HCT116 (cell line): ENCODE data around the gene UBE2E1. TPM values are rescaled to one million over a fixed set of nuclear protein-coding genes. Genes with fewer than 3 reads are reported as not detected.

ENCODE experiments used
- ATAC-seq: fragments of 200-7000 bp; cut with Tn5 transposase; 2 replicates; pipeline ENCODE4 v1.9.1; 2020; ENCODE audit warnings: mild to moderate bottlenecking, moderate library complexity
- BruUV-seq: library from RNA; stranded (reverse); fragments of 400-500 nt; replicated peaks from 2 replicates; lab custom pipeline; 2021; lab: Mats Ljungman, UMichigan
- CTCF ChIA-PET: fragments of 300-600 bp; sonication (Branson Sonifier 250); formaldehyde crosslinking; loops from one replicate; lab custom pipeline; 2021; ENCODE audit warnings: antibody characterized with exemption; lab: Charles Lee
- POLR2A ChIA-PET: fragments of 300-600, 350-600 bp; sonication (Branson Sonifier 250); formaldehyde crosslinking; loops from one replicate; lab custom pipeline; 2021; ENCODE audit warnings: antibody characterized with exemption; lab: Charles Lee
- RAD21 ChIA-PET, 2 experiments: fragments of 300-600 bp; sonication (Branson Sonifier 250); formaldehyde crosslinking; loops; one replicate each; lab custom pipeline; 2023; ENCODE audit warnings: low total read pairs in 2 of 2; ENCODE audit not compliant: uncharacterized antibody in 2 of 2, unreplicated experiment in 2 of 2, low non-redundant PET in 1 of 2; lab: Charles Lee
- DNase-seq: peaks from one replicate; pipeline ENCODE4 v3.0.0-alpha.2; 2010; ENCODE audit warnings: low read depth, low spot score
- H2AFZ ChIP-seq: fragments of 200-600 bp; shearing (Covaris generic), sonication (generic); 2 replicates; pipeline ENCODE4 v1.6.1; 2017; ENCODE audit warnings: low read depth, mixed run types, mixed read lengths, antibody characterized with exemption, low read length; ENCODE audit not compliant: poor library complexity, severe bottlenecking
- H3K27ac ChIP-seq: 2 replicates; pipeline ENCODE4 v1.5.1; 2012; ENCODE audit warnings: low read depth, low read length
- H3K27me3 ChIP-seq: fragments of 200-600 bp; sonication (generic); 2 replicates; pipeline ENCODE4 v1.6.1; 2016; ENCODE audit warnings: mixed run types, low read length, mixed read lengths; ENCODE audit not compliant: insufficient read depth
- H3K36me3 ChIP-seq, 2 experiments: fragments of 200-500 bp in 1 of 2; fragments of 200-600 bp in 1 of 2; sonication (Bioruptor generic) in 1 of 2; sonication (generic) in 1 of 2; 2 replicates each; pipeline versions ENCODE4 v1.5.1 to v1.6.1; 2014 to 2016; ENCODE audit warnings: low read length in 2 of 2, inconsistent platforms in 1 of 2, mixed read lengths in 1 of 2, mixed run types in 1 of 2; ENCODE audit not compliant: insufficient read depth in 2 of 2, control insufficient read depth in 1 of 2
- H3K4me1 ChIP-seq, 2 experiments: fragments of 200-600 bp in 1 of 2; sonication (generic) in 1 of 2; 2 replicates each; pipeline versions ENCODE4 v1.5.1 to v1.6.1; 2012 to 2017; ENCODE audit warnings: low read length in 2 of 2, inconsistent platforms in 1 of 2, mild to moderate bottlenecking in 1 of 2, mixed read lengths in 1 of 2, mixed run types in 1 of 2, moderate library complexity in 1 of 2; ENCODE audit not compliant: insufficient read depth in 2 of 2, control insufficient read depth in 1 of 2
- H3K4me2 ChIP-seq: fragments of 200-600 bp; sonication (generic); 2 replicates; pipeline ENCODE4 v1.6.1; 2017; ENCODE audit warnings: mixed run types, low read length, mixed read lengths
- H3K4me3 ChIP-seq, 2 experiments: fragments of 200-600 bp in 1 of 2; sonication (generic) in 1 of 2; replicated peaks in 1 of 2; 2 replicates each; pipeline ENCODE4 v1.5.1; 2011 to 2016; ENCODE audit warnings: low read length in 2 of 2, control low read depth in 1 of 2, low read depth in 1 of 2, mild to moderate bottlenecking in 1 of 2, mixed read lengths in 1 of 2, mixed run types in 1 of 2
- H3K79me2 ChIP-seq: fragments of 200-600 bp; sonication (generic); 2 replicates; pipeline ENCODE4 v1.6.1; 2017; ENCODE audit warnings: mild to moderate bottlenecking, mixed run types, low read length, moderate library complexity, mixed read lengths; ENCODE audit not compliant: insufficient read depth
- H3K9ac ChIP-seq: fragments of 200-600 bp; sonication (generic); 2 replicates; pipeline ENCODE4 v1.6.1; 2016; ENCODE audit warnings: low read length, mixed read lengths
- H3K9me2 ChIP-seq: fragments of 200-600 bp; sonication (generic), shearing (Covaris generic); 2 replicates; pipeline ENCODE4 v1.6.1; 2017; ENCODE audit warnings: mixed run types, mild to moderate bottlenecking, moderate library complexity; ENCODE audit not compliant: insufficient read depth
- H3K9me3 ChIP-seq, 2 experiments: fragments of 200-500 bp in 1 of 2; fragments of 200-600 bp in 1 of 2; sonication (Bioruptor generic) in 1 of 2; sonication (generic) in 1 of 2; 2 replicates each; pipeline ENCODE4 v1.6.1; 2014 to 2017; ENCODE audit warnings: low read length in 2 of 2, mixed read lengths in 2 of 2, inconsistent platforms in 1 of 2, low read depth in 1 of 2, mild to moderate bottlenecking in 1 of 2, mixed run types in 1 of 2, moderate library complexity in 1 of 2; ENCODE audit not compliant: control insufficient read depth in 1 of 2, insufficient read depth in 1 of 2
- H4K20me1 ChIP-seq: fragments of 200-600 bp; sonication (generic), shearing (Covaris generic); 2 replicates; pipeline ENCODE4 v1.6.1; 2017; ENCODE audit warnings: mixed run types, mild to moderate bottlenecking, moderate library complexity; ENCODE audit not compliant: insufficient read depth
- CBX3 ChIP-seq: IDR thresholded peaks from 2 replicates; pipeline ENCODE4 v1.6.1; 2012; ENCODE audit warnings: low read depth
- EGR1 ChIP-seq: IDR thresholded peaks from 2 replicates; pipeline ENCODE4 v1.6.1; 2012; ENCODE audit warnings: low read depth
- ELF1 ChIP-seq: IDR thresholded peaks from 2 replicates; pipeline ENCODE4 v1.6.1; 2012; ENCODE audit warnings: low read depth, borderline replicate concordance
- EZH2 ChIP-seq: fragments of 200-600 bp; sonication (generic); IDR thresholded peaks from 2 replicates; pipeline ENCODE4 v1.6.1; 2017; ENCODE audit warnings: antibody characterized with exemption, mixed run types
- FOSL1 ChIP-seq: IDR thresholded peaks from 2 replicates; pipeline ENCODE4 v1.6.1; 2012; ENCODE audit warnings: low read depth
- JUND ChIP-seq: IDR thresholded peaks from 2 replicates; pipeline ENCODE4 v1.6.1; 2012
- MAX ChIP-seq: IDR thresholded peaks from 2 replicates; pipeline ENCODE4 v1.6.1; 2012
- RAD21 ChIP-seq: IDR thresholded peaks from 2 replicates; pipeline ENCODE4 v1.6.1; 2012; ENCODE audit warnings: low read depth, mild to moderate bottlenecking
- SIN3A ChIP-seq: IDR thresholded peaks from 2 replicates; pipeline ENCODE4 v1.6.1; 2012; ENCODE audit warnings: low read depth
- SP1 ChIP-seq: IDR thresholded peaks from 2 replicates; pipeline ENCODE4 v1.6.1; 2012; ENCODE audit warnings: low read depth
- YY1 ChIP-seq: IDR thresholded peaks from 2 replicates; pipeline ENCODE4 v1.6.1; 2011; ENCODE audit warnings: low read length, low read depth, moderate library complexity, mild to moderate bottlenecking; ENCODE audit not compliant: insufficient replicate concordance; ENCODE audit errors: extremely low read depth
- ZFX ChIP-seq: fragments of 450-650 bp; IDR thresholded peaks from 2 replicates; pipeline ENCODE4 v1.6.1; 2017
- ZNF274 ChIP-seq: fragments of 200-500 bp; sonication (Bioruptor generic); IDR thresholded peaks from 2 replicates; pipeline ENCODE4 v1.6.1; 2014; ENCODE audit warnings: mild to moderate bottlenecking, low read depth, low read length, inconsistent platforms
- intact Hi-C: fragments of 100-400 bp; cut with micrococcal nuclease; formaldehyde crosslinking; loops from 2 replicates; pipeline ENCODE4 v1.10.0; 2022
- total RNA-seq: library from RNA; stranded (reverse); gene quantifications from one replicate; pipeline ENCODE4 v1.2.1, GENCODE V29; 2021; ENCODE audit not compliant: unreplicated experiment
- TF ChIP-seq, protein P1 (sequence below): IDR thresholded peaks from 2 replicates; pipeline ENCODE4 v1.6.1; 2012
- TF ChIP-seq, protein P2 (sequence below): IDR thresholded peaks from 2 replicates; pipeline ENCODE4 v1.6.1; 2012; ENCODE audit warnings: low read depth

The UBE2E1 gene
- total RNA-seq, 1 experiment from 2014 or later: 75.1 TPM

DNA sequence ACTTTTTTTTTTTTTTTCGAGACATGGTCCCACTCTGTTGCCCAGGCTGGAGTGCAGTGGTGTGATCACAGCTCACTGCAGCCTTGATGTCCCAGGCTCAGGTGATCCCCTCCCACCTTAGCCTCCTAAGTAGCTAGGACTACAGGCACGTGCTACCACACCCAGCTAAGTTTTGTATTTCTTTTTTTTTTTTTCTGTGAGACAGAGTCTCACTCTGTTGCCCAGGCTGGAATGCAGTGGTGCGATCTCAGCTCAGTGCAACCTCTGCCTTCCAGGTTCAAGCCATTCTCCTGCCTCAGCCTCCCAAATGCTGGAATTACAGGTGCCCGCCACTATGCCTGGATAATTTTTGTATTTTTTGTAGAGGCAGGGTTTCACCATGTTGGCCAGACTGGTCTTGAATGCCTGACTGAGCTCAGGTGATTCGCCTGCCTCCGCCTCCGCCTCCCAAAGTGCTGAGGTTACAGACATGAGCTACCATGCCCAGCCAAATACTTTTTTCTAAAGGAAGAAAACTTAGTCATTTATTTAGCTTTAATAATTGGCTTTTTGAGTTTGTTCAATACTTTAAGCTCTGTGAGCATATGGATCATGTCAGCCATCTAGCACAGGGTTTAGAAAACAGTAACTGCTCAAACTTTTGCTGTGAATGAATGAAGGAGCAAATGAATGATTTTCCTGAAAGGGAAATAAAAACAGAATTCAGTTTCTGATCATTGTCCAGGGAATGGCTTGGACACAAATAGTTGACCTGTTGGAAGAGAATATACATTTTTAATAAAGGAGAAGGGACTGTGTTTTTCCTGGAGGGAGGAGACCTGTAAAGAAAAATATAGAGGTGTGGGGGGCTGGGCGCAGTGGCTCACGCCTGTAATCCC is 26.0 kb downstream of the UBE2E1 start:
- no peak; the same call in 1 of the 2 replicates for ATAC-seq
- TF ChIP-seq MAX: no peak
- TF ChIP-seq EZH2: no peak
- no peak for TF ChIP-seq FOSL1
- no peak for TF ChIP-seq ELF1
- TF ChIP-seq RAD21: no peak
- TF ChIP-seq ZNF274: no peak
- Histone ChIP-seq H3K79me2 (peaks cover 51% of the 10 kb centered on the region), H3K4me2 (no peak overlapping the region), H2AFZ (no peak overlapping the region), H3K4me1 (peaks cover 0 to 9% of the 10 kb centered on the region in 2 experiments; a peak in 2 of 4 replicates), H3K36me3 (no peaks in the 10 kb centered on the region), H3K9me2 (no peaks in the 10 kb centered on the region), H3K9ac (no peak overlapping the region), H3K4me3 (no peak overlapping the region), H3K27me3 (no peaks in the 10 kb centered on the region), H3K9me3 (no peaks in the 10 kb centered on the region), H4K20me1 (no peaks in the 10 kb centered on the region; the same call in 1 of the 2 replicates), H3K27ac (no peak overlapping the region)
- ChIA-PET RAD21 (no interaction called here), CTCF (no interaction called here), POLR2A (interaction anchor here (0.5 to 1.0 kb wide), 3 partner anchors 66 to 1860 kb away, joined by 3 read pairs; partner anchors contain the start of genes NKIRAS1 and RPL15)
- DNase-seq: no peak
- no TSS peak for BruUV-seq
- intact Hi-C loops: no loop called here

- ChIA-PET CTCF (interaction anchor here (0.6 to 1.9 kb wide), 2 partner anchors 56 to 69 kb away, joined by 3 to 14 read pairs; no protein-coding TSS in a partner anchor), RAD21 (no interaction called here), POLR2A (no interaction called here)
- H3K4me2 ChIP-seq: no peak overlapping the region
- ATAC-seq: no peak
- no peak overlapping the region for H3K9ac ChIP-seq
- no peak overlapping the region for H3K4me3 ChIP-seq
- H3K9me3 ChIP-seq: no peaks in the 10 kb centered on the region
- no peak overlapping the region for H2AFZ ChIP-seq
- H3K27ac ChIP-seq: no peak overlapping the region
- no peak for DNase-seq
- no peaks in the 10 kb centered on the region for H3K9me2 ChIP-seq
- no TSS peak for BruUV-seq
- intact Hi-C loops: no loop called here
- H4K20me1 ChIP-seq: no peaks in the 10 kb centered on the region; the same call in 1 of the 2 replicates
- peaks cover 51% of the 10 kb centered on the region for H3K79me2 ChIP-seq
- H3K36me3 ChIP-seq: no peaks in the 10 kb centered on the region
- H3K4me1 ChIP-seq: peaks cover 0 to 9% of the 10 kb centered on the region in 2 experiments; a peak in 2 of 4 replicates
- no peaks in the 10 kb centered on the region for H3K27me3 ChIP-seq
- TF ChIP-seq ZNF274 (no peak), EZH2 (no peak), SIN3A (no peak), EGR1 (no peak), YY1 (no peak), JUND (no peak), ELF1 (no peak), CBX3 (no peak), ZFX (no peak), SP1 (no peak), MAX (no peak)
- TF ChIP-seq, protein P1, sequence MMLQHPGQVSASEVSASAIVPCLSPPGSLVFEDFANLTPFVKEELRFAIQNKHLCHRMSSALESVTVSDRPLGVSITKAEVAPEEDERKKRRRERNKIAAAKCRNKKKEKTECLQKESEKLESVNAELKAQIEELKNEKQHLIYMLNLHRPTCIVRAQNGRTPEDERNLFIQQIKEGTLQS: no peak
- TF ChIP-seq, protein P2, sequence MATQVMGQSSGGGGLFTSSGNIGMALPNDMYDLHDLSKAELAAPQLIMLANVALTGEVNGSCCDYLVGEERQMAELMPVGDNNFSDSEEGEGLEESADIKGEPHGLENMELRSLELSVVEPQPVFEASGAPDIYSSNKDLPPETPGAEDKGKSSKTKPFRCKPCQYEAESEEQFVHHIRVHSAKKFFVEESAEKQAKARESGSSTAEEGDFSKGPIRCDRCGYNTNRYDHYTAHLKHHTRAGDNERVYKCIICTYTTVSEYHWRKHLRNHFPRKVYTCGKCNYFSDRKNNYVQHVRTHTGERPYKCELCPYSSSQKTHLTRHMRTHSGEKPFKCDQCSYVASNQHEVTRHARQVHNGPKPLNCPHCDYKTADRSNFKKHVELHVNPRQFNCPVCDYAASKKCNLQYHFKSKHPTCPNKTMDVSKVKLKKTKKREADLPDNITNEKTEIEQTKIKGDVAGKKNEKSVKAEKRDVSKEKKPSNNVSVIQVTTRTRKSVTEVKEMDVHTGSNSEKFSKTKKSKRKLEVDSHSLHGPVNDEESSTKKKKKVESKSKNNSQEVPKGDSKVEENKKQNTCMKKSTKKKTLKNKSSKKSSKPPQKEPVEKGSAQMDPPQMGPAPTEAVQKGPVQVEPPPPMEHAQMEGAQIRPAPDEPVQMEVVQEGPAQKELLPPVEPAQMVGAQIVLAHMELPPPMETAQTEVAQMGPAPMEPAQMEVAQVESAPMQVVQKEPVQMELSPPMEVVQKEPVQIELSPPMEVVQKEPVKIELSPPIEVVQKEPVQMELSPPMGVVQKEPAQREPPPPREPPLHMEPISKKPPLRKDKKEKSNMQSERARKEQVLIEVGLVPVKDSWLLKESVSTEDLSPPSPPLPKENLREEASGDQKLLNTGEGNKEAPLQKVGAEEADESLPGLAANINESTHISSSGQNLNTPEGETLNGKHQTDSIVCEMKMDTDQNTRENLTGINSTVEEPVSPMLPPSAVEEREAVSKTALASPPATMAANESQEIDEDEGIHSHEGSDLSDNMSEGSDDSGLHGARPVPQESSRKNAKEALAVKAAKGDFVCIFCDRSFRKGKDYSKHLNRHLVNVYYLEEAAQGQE: no peak
These were observed 26.8 kb downstream of the UBE2E1 start for GRCh38 chr3:23832523-23832922.
